Measurements from ENCODE around the gene RAB36.

GRCh38 chr22:23116506-23117263, 28.6 kb upstream of the RAB36 start:
- TF ChIP-seq CTCF (IDR thresholded peaks at IDR 0.05) (no peak), ZFX (IDR thresholded peaks at IDR 0.05; ENCODE audit: borderline replicate concordance) (no peak)
